ENCODE data around the gene NCEH1. TPM values are rescaled to one million over a fixed set of nuclear protein-coding genes. Genes with fewer than 3 reads are reported as not detected.

The NCEH1 gene
- total RNA-seq, 1 experiment from 2014 or later = 24.8 TPM

- no peak for DNase-seq (ENCODE audit: low read depth)
Observed at GRCh38 chr3:172582712-172583111, 128.2 kb downstream of the NCEH1 start.

- no peak for DNase-seq (ENCODE audit: low read depth)
Observed at GRCh38 chr3:172581757-172582166, 129.1 kb downstream of the NCEH1 start.

- DNase-seq (ENCODE audit: low read depth) = no peak
Observed at GRCh38 chr3:172580680-172581401, 130.0 kb downstream of the NCEH1 start.

Other genes starting within 250 kb of the NCEH1 start
- 8.3 and 11.7 TPM in 2 replicates for gene TNFSF10, start 187.6 kb downstream of the NCEH1 start, total RNA-seq (2014; rRNA removed; shearing (Covaris generic))
- gene ECT2, start 39.7 kb upstream of the NCEH1 start, total RNA-seq (2014; rRNA removed; shearing (Covaris generic)) = 134 and 152 TPM in 2 replicates